ENCODE data around the gene FKBP10.

The FKBP10 gene

DNA sequence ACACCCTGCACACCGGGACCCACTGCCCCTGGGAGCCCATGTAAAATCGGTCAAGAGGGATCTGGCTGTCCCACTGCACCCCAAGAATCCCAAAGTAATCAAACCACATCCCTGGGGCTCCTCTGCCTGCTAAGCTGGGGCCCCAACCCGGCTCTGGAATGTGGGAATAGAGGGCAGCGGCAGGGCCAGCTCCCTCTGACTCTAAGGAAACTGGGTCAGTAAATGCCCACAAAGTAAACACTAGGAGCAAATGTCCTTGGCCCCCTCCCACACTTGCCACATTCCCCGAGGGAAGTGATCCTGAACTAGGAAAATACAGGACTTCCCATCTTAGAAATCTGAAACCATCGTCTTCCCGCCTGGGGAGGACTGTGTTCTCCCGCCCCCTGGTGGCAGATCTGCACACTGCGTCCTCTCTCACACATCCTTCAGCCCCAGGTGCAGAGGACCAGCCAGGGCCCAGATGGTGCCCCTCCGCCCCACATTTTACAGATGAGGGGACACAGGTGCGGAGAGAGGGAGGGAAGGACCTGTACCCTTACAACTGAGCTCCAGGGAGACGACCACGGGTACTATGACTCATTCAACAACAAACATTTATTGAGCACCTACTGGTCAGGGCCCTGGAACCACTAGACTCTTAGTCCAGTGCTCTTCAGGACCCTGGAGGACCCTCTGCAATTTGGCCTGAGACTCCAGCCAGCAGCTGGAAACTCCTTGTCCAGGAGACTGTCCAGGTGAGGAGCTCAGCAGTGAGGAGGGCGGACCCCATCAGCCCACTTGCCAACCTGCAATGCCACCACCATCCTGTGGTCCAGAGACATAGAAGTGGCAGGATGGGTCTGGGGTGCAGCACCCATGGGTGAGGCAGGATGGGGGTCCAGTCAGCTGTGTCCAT, 11.2 kb upstream of the FKBP10 start:
- TF ChIP-seq SNAI2 (CRISPR knock-in tag; IDR thresholded peaks at IDR 0.05) (no peak), ZNF8 (CRISPR knock-in tag; IDR thresholded peaks at IDR 0.05) (no peak), ZFP30 (CRISPR knock-in tag; IDR thresholded peaks at IDR 0.05) (0 out of 2 replicates have a peak, but pooled peaks have one; percentile 19), ZNF70 (CRISPR knock-in tag; IDR thresholded peaks at IDR 0.05) (no peak)
- TF ChIP-seq, protein P1, sequence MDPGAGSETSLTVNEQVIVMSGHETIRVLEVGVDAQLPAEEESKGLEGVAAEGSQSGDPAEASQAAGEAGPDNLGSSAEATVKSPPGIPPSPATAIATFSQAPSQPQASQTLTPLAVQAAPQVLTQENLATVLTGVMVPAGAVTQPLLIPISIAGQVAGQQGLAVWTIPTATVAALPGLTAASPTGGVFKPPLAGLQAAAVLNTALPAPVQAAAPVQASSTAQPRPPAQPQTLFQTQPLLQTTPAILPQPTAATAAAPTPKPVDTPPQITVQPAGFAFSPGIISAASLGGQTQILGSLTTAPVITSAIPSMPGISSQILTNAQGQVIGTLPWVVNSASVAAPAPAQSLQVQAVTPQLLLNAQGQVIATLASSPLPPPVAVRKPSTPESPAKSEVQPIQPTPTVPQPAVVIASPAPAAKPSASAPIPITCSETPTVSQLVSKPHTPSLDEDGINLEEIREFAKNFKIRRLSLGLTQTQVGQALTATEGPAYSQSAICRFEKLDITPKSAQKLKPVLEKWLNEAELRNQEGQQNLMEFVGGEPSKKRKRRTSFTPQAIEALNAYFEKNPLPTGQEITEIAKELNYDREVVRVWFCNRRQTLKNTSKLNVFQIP (CRISPR knock-in tag; IDR thresholded peaks at IDR 0.05; ENCODE audit: borderline replicate concordance, low read depth): no peak
- peak; percentile 92 for ATAC-seq

DNA sequence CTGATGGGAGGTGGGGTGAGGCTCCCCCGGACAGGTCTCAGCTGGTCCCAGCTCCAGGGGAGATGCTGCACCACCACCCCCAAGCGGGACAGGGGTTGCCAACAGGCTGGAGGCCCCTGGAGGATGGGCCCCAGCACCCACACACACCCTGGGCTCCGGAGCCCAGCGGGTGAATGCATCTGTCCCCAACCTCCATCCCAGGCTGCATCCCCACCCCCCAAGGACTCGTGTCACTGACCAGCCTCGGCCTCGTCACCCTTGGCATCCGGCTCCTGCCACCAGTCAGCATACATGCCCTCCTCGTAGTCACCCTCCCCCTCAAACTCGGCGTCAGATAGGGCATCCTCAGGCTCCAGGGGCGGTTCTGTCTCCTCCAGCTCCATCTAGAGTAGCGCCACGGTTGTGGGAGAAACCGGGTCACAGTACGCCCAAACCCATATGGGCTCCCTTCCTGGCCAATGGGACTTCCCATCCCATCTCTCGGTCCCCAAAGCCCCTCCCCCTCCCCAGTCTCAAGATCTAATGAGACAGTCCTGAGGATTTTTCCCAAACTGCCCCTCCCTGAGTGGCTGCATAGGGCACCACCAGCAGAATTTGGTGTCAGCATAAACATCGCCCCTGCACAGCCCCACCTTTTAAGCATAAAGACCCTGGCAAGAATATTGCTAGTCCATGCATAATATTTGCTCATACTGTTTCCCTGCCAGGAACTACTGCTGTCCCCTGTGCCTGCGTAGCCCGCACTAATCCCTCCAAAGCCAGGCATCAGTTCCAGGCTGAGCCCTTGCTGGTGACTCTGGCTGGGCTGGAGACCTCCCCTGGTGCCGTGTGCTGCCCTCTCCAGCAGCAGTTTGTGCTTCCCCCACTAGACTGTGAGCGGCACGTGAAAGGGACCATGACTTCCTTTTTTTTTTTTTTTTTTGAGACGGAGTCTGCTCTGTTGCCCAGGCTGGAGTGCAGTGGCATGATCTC, 9.5 kb upstream of the FKBP10 start:
- ATAC-seq: no peak
- no peak for TF ChIP-seq ZC3H10 (CRISPR knock-in tag; IDR thresholded peaks at IDR 0.05)
- TF ChIP-seq RARB (CRISPR knock-in tag; IDR thresholded peaks at IDR 0.05): no peak
- TF ChIP-seq, protein P1 (CRISPR knock-in tag; IDR thresholded peaks at IDR 0.05; ENCODE audit: borderline replicate concordance, low read depth): no peak
- no peak for TF ChIP-seq ZNF70 (CRISPR knock-in tag; IDR thresholded peaks at IDR 0.05)
- TF ChIP-seq ZNF565 (CRISPR knock-in tag; conservative IDR thresholded peaks at IDR 0.05; ENCODE audit: low read depth): no peak
- no peak for TF ChIP-seq ESRRG (CRISPR knock-in tag; IDR thresholded peaks at IDR 0.05)
- TF ChIP-seq PPARA (CRISPR knock-in tag; IDR thresholded peaks at IDR 0.05; ENCODE audit: borderline replicate concordance): no peak
- TF ChIP-seq ZFP3 (CRISPR knock-in tag; IDR thresholded peaks at IDR 0.05): no peak
- no peak for TF ChIP-seq OSR1 (CRISPR knock-in tag; IDR thresholded peaks at IDR 0.05)
- no peak for TF ChIP-seq ZFP30 (CRISPR knock-in tag; IDR thresholded peaks at IDR 0.05)
- TF ChIP-seq ISL1 (CRISPR knock-in tag; IDR thresholded peaks at IDR 0.05): no peak
- TF ChIP-seq, protein P2, sequence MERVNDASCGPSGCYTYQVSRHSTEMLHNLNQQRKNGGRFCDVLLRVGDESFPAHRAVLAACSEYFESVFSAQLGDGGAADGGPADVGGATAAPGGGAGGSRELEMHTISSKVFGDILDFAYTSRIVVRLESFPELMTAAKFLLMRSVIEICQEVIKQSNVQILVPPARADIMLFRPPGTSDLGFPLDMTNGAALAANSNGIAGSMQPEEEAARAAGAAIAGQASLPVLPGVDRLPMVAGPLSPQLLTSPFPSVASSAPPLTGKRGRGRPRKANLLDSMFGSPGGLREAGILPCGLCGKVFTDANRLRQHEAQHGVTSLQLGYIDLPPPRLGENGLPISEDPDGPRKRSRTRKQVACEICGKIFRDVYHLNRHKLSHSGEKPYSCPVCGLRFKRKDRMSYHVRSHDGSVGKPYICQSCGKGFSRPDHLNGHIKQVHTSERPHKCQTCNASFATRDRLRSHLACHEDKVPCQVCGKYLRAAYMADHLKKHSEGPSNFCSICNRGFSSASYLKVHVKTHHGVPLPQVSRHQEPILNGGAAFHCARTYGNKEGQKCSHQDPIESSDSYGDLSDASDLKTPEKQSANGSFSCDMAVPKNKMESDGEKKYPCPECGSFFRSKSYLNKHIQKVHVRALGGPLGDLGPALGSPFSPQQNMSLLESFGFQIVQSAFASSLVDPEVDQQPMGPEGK (CRISPR knock-in tag; IDR thresholded peaks at IDR 0.05; ENCODE audit: borderline replicate concordance): no peak
- TF ChIP-seq TOX (CRISPR knock-in tag; IDR thresholded peaks at IDR 0.05; ENCODE audit: borderline replicate concordance): no peak
- no peak for TF ChIP-seq TCF4 (CRISPR knock-in tag; IDR thresholded peaks at IDR 0.05; ENCODE audit: borderline replicate concordance)
- TF ChIP-seq, protein P3, sequence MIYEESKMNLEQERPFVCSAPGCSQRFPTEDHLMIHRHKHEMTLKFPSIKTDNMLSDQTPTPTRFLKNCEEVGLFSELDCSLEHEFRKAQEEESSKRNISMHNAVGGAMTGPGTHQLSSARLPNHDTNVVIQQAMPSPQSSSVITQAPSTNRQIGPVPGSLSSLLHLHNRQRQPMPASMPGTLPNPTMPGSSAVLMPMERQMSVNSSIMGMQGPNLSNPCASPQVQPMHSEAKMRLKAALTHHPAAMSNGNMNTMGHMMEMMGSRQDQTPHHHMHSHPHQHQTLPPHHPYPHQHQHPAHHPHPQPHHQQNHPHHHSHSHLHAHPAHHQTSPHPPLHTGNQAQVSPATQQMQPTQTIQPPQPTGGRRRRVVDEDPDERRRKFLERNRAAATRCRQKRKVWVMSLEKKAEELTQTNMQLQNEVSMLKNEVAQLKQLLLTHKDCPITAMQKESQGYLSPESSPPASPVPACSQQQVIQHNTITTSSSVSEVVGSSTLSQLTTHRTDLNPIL (CRISPR knock-in tag; IDR thresholded peaks at IDR 0.05; ENCODE audit: low read depth): no peak
- TF ChIP-seq, protein P4, sequence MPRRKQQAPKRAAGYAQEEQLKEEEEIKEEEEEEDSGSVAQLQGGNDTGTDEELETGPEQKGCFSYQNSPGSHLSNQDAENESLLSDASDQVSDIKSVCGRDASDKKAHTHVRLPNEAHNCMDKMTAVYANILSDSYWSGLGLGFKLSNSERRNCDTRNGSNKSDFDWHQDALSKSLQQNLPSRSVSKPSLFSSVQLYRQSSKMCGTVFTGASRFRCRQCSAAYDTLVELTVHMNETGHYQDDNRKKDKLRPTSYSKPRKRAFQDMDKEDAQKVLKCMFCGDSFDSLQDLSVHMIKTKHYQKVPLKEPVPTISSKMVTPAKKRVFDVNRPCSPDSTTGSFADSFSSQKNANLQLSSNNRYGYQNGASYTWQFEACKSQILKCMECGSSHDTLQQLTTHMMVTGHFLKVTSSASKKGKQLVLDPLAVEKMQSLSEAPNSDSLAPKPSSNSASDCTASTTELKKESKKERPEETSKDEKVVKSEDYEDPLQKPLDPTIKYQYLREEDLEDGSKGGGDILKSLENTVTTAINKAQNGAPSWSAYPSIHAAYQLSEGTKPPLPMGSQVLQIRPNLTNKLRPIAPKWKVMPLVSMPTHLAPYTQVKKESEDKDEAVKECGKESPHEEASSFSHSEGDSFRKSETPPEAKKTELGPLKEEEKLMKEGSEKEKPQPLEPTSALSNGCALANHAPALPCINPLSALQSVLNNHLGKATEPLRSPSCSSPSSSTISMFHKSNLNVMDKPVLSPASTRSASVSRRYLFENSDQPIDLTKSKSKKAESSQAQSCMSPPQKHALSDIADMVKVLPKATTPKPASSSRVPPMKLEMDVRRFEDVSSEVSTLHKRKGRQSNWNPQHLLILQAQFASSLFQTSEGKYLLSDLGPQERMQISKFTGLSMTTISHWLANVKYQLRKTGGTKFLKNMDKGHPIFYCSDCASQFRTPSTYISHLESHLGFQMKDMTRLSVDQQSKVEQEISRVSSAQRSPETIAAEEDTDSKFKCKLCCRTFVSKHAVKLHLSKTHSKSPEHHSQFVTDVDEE (CRISPR knock-in tag; IDR thresholded peaks at IDR 0.05): no peak
- TF ChIP-seq SNAI2 (CRISPR knock-in tag; IDR thresholded peaks at IDR 0.05): no peak
- TF ChIP-seq, protein P5, sequence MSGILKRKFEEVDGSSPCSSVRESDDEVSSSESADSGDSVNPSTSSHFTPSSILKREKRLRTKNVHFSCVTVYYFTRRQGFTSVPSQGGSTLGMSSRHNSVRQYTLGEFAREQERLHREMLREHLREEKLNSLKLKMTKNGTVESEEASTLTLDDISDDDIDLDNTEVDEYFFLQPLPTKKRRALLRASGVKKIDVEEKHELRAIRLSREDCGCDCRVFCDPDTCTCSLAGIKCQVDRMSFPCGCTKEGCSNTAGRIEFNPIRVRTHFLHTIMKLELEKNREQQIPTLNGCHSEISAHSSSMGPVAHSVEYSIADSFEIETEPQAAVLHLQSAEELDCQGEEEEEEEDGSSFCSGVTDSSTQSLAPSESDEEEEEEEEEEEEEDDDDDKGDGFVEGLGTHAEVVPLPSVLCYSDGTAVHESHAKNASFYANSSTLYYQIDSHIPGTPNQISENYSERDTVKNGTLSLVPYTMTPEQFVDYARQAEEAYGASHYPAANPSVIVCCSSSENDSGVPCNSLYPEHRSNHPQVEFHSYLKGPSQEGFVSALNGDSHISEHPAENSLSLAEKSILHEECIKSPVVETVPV (CRISPR knock-in tag; IDR thresholded peaks at IDR 0.05): no peak
